Gastroesophageal sphincter (tissue), 3 donors: ENCODE measurements around the gene CTSO.

Experiments used
- CTCF ChIP-seq, 4 experiments: fragments of 200-600 bp in 2 of 4; fragments of 450-650 bp in 2 of 4; sonication (generic) in 1 of 4; IDR thresholded peaks; one replicate each; pipeline ENCODE4 v1.5.1; 2017 to 2019; ENCODE audit warnings: antibody characterized with exemption in 4 of 4, mild to moderate bottlenecking in 2 of 4, moderate library complexity in 2 of 4
- POLR2A ChIP-seq, 2 donors: fragments of 450-650 bp; IDR thresholded peaks; one replicate each; pipeline ENCODE4 v1.6.1; 2017; ENCODE audit warnings: antibody characterized with exemption in 2 of 2, mild to moderate bottlenecking in 2 of 2, moderate library complexity in 1 of 2
- POLR2AphosphoS5 ChIP-seq: sonication (generic); formaldehyde crosslinking; IDR thresholded peaks from one replicate; pipeline ENCODE4 v1.6.1; 2017; ENCODE audit warnings: antibody characterized with exemption

GRCh38 chr4:155944516-155944915 lies 9.2 kb downstream of the CTSO start:
- TF ChIP-seq CTCF (IDR thresholded peaks at IDR 0.05) (no peak), POLR2A (IDR thresholded peaks at IDR 0.05) (no peak), POLR2AphosphoS5 (no peak)
